Mesothelial cell of epicardium (in vitro differentiated cells): Measurements from ENCODE around the gene GCH1. TPM values are rescaled to one million over a fixed set of nuclear protein-coding genes. Genes with fewer than 3 reads are reported as not detected.
A peak's percentile ranks its signal among the peaks of the same experiment; 100 is the strongest.

Experiments
- DNase-seq, 2 experiments: peaks; one replicate each; pipeline ENCODE4 v3.0.0; 2021; ENCODE audit warnings: low spot score in 2 of 2; ENCODE audit not compliant: unreplicated experiment in 2 of 2
- H3K27ac Mint-ChIP-seq: 2 replicates; pipeline ENCODE4 v1.8.0; 2021; ENCODE audit warnings: mixed read lengths
- H3K27me3 Mint-ChIP-seq: 2 replicates; pipeline ENCODE4 v1.8.0; 2021; ENCODE audit warnings: low read depth, mixed read lengths
- H3K36me3 Mint-ChIP-seq: 2 replicates; pipeline ENCODE4 v1.8.0; 2021; ENCODE audit warnings: mixed read lengths
- H3K4me1 Mint-ChIP-seq: 2 replicates; pipeline ENCODE4 v1.8.0; 2021; ENCODE audit warnings: mixed read lengths
- H3K4me3 Mint-ChIP-seq: 2 replicates; pipeline ENCODE4 v1.8.0; 2021; ENCODE audit warnings: mild to moderate bottlenecking, moderate library complexity, mixed read lengths
- H3K9me3 Mint-ChIP-seq: 2 replicates; pipeline ENCODE4 v1.8.0; 2021; ENCODE audit warnings: mixed read lengths
- total RNA-seq: library from RNA; stranded (reverse); gene quantifications from 3 replicates; pipeline ENCODE4 v1.2.1, GENCODE V29; 2021
- TF ChIP-seq, protein P1 (sequence below): fragments of 200-600 bp; sonication (generic); IDR thresholded peaks from one replicate; pipeline ENCODE4 v1.5.0; 2021; ENCODE audit warnings: antibody characterized with exemption; ENCODE audit not compliant: unreplicated experiment

Gene GCH1
- total RNA-seq, 1 donor from 2014 or later = 3.6 TPM

- TF ChIP-seq, protein P1, sequence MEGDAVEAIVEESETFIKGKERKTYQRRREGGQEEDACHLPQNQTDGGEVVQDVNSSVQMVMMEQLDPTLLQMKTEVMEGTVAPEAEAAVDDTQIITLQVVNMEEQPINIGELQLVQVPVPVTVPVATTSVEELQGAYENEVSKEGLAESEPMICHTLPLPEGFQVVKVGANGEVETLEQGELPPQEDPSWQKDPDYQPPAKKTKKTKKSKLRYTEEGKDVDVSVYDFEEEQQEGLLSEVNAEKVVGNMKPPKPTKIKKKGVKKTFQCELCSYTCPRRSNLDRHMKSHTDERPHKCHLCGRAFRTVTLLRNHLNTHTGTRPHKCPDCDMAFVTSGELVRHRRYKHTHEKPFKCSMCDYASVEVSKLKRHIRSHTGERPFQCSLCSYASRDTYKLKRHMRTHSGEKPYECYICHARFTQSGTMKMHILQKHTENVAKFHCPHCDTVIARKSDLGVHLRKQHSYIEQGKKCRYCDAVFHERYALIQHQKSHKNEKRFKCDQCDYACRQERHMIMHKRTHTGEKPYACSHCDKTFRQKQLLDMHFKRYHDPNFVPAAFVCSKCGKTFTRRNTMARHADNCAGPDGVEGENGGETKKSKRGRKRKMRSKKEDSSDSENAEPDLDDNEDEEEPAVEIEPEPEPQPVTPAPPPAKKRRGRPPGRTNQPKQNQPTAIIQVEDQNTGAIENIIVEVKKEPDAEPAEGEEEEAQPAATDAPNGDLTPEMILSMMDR = no peak
- Mint-ChIP-seq H3K4me3 (no peak overlapping the region), H3K9me3 (peaks cover 2% of the 10 kb centered on the region), H3K36me3 (no peaks in the 10 kb centered on the region), H3K4me1 (peaks cover 17% of the 10 kb centered on the region), H3K27ac (no peak overlapping the region), H3K27me3 (peaks cover 15% of the 10 kb centered on the region)
- DNase-seq = no peak
Observed at GRCh38 chr14:54806616-54807015, 96.0 kb downstream of the GCH1 start.

DNA sequence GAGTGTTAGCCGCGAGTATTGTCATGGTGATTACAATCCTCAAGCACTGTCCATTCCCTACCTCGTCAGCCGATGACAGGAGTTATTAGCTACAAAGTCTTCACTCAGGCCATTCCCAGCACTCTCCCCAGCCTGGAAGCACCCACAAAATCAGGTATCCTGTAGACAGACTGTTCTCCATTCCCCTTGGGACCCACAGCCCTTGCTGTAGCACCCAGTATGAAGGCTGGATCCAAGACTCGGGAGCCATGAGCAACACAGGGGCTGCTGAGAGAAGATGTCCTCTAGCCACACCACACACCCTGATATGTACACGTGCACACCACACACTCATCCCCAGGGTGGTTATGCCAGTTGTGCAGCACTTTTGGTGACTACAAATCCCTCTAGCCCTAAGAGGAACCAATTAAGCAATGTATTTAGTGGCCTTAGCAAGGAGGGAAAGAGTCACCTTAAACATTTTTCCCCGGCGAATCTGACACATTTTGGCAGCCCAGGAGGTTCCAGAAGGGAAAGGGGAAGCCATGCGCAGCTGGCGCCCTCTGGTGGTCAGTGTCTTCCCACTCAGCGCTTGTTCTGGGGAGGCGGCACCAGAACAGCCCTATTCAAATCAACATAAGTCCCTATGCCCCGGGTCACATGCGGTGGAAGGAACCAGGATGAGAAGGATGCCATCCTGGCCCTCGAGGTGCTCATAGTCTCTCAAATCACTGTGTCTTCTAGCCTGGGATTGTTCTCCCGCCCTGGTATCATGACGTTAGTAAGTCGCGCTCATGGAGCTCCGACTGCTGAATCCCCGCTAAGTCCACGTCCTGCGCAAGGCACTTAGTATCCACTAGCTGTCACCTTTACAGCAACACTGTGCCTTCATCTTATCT is 96.9 kb downstream of the GCH1 start:
- Mint-ChIP-seq H3K9me3 (peaks cover 8% of the 10 kb centered on the region), H3K4me1 (peaks cover 17% of the 10 kb centered on the region), H3K27me3 (peaks cover 18% of the 10 kb centered on the region), H3K36me3 (no peaks in the 10 kb centered on the region), H3K4me3 (peak overlapping the region; percentile 7), H3K27ac (no peak overlapping the region)
- peak; percentile 66 to 85 for DNase-seq
- TF ChIP-seq, protein P1 = peak; percentile 87

- peaks cover 14% of the 10 kb centered on the region for H3K9me3 Mint-ChIP-seq
- TF ChIP-seq, protein P1 = no peak
- no peak overlapping the region for H3K4me3 Mint-ChIP-seq
- DNase-seq = no peak
- H3K27ac Mint-ChIP-seq = no peak overlapping the region
- H3K27me3 Mint-ChIP-seq = peaks cover 23% of the 10 kb centered on the region
- no peaks in the 10 kb centered on the region for H3K36me3 Mint-ChIP-seq
- H3K4me1 Mint-ChIP-seq = peaks cover 17% of the 10 kb centered on the region
Observed at GRCh38 chr14:54805070-54805444, 97.6 kb downstream of the GCH1 start.

DNA sequence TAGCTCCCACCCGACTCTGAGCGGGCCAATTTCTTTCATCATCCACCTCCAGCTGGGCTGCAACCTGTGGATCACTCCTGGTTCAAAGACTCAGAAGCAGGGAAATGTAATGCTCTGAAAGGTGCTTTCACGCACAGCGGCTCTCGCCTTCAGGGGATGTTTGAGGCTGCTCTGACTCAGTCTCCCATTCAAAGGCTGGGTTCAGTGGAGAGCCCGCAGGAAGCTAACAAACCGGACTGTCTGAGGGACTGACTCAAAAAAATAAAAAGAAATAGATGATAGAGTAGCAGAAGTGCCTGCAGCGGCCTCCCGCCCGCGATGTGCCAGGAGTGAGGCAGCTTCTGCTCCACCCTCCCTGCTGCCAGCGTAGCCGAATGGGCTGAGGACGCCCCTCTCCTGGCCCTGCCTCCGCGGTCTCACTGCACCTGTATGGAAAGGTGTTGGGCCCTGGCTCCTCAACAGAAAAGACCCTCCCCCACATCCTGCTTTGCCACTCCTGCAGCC is 98.0 kb downstream of the GCH1 start:
- Mint-ChIP-seq H3K27me3 (peaks cover 27% of the 10 kb centered on the region), H3K27ac (no peak overlapping the region), H3K4me3 (peak overlapping the region; percentile 16), H3K9me3 (peaks cover 14% of the 10 kb centered on the region), H3K4me1 (peaks cover 17% of the 10 kb centered on the region), H3K36me3 (no peaks in the 10 kb centered on the region)
- TF ChIP-seq, protein P1 = no peak
- peak in 1 of 2 experiments; percentile 34 for DNase-seq

DNA sequence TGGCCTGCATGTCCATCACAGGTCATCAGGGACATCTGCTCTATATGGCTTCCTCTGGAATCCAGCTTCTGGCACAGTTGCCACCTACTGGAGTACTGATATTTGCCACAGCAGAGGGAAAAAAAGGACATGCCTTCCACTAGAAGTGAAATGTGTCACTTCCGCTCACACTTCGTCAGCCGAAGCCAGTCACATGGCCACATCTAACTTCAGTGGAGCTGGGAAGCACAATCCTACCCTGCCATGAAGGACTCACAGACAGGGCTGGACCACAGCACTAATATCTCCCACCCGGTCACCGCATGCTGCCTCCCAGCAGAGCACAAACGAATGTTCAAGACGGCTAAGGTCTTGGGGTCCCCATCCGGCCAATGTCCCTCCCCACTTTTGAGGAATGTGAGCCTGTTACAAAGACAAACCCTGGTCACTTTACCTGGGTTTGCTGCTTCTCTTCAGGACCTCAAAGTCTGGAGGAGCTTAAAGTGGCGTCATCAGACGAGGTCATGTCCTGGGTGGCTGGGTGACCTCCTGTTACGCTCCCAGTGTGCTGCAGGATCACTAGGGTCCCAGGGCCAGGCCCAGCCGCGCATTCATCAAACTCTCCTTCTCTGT is 98.6 kb downstream of the GCH1 start:
- TF ChIP-seq, protein P1 = no peak
- DNase-seq = peak in 1 of 2 experiments; percentile 19
- peaks cover 17% of the 10 kb centered on the region for H3K4me1 Mint-ChIP-seq
- no peak overlapping the region for H3K27ac Mint-ChIP-seq
- H3K27me3 Mint-ChIP-seq = peaks cover 27% of the 10 kb centered on the region
- H3K36me3 Mint-ChIP-seq = no peaks in the 10 kb centered on the region
- peaks cover 14% of the 10 kb centered on the region for H3K9me3 Mint-ChIP-seq
- no peak overlapping the region for H3K4me3 Mint-ChIP-seq
